ENCODE measurements around the gene TLR10.

DNA sequence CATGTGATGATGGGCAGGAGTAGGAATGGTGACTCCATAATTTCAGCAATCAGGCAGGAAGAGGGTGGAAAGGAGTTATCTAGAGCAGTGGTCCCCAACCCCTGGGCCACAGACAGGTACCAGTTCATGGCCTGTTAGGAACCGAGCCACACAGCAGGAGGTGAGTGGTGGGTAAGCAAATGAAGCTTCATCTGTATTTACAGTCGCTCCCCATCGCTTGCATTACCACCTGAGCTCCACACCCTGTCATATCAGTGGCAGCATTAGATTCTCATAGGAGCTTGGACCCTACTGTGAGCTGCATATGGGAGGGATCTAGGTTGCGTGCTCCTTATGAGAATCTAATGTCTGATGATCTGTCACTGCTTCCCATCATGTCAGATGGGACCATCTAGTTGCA lies 1.4 kb upstream of the TLR10 start:
- no peak for TF ChIP-seq POLR2AphosphoS5 (IDR thresholded peaks at IDR 0.05; ENCODE audit: low read depth, low read length)
- TF ChIP-seq, protein P1, sequence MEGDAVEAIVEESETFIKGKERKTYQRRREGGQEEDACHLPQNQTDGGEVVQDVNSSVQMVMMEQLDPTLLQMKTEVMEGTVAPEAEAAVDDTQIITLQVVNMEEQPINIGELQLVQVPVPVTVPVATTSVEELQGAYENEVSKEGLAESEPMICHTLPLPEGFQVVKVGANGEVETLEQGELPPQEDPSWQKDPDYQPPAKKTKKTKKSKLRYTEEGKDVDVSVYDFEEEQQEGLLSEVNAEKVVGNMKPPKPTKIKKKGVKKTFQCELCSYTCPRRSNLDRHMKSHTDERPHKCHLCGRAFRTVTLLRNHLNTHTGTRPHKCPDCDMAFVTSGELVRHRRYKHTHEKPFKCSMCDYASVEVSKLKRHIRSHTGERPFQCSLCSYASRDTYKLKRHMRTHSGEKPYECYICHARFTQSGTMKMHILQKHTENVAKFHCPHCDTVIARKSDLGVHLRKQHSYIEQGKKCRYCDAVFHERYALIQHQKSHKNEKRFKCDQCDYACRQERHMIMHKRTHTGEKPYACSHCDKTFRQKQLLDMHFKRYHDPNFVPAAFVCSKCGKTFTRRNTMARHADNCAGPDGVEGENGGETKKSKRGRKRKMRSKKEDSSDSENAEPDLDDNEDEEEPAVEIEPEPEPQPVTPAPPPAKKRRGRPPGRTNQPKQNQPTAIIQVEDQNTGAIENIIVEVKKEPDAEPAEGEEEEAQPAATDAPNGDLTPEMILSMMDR (IDR thresholded peaks at IDR 0.05 in 2 of 3, conservative IDR thresholded peaks at IDR 0.05 in 1 of 3; ENCODE audit: borderline replicate concordance in 1 of 3, insufficient read depth in 1 of 3, low read depth in 2 of 3, low read length in 2 of 3), result no peak
- TF ChIP-seq TCF7L2 (IDR thresholded peaks at IDR 0.05; ENCODE audit: borderline replicate concordance, extremely low read depth, insufficient read depth, insufficient read length), result no peak
- TF ChIP-seq EZH2 (IDR thresholded peaks at IDR 0.05), result no peak
- TF ChIP-seq, protein P2, sequence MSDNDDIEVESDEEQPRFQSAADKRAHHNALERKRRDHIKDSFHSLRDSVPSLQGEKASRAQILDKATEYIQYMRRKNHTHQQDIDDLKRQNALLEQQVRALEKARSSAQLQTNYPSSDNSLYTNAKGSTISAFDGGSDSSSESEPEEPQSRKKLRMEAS (IDR thresholded peaks at IDR 0.05), result no peak
- no peak for TF ChIP-seq POLR2A (IDR thresholded peaks at IDR 0.05; ENCODE audit: borderline replicate concordance, extremely low read depth, insufficient read depth, insufficient read length)
- TF ChIP-seq SRF (IDR thresholded peaks at IDR 0.05; ENCODE audit: low read depth), result no peak
- no peak for TF ChIP-seq CEBPB (IDR thresholded peaks at IDR 0.05; ENCODE audit: low read depth)
- TF ChIP-seq, protein P3, sequence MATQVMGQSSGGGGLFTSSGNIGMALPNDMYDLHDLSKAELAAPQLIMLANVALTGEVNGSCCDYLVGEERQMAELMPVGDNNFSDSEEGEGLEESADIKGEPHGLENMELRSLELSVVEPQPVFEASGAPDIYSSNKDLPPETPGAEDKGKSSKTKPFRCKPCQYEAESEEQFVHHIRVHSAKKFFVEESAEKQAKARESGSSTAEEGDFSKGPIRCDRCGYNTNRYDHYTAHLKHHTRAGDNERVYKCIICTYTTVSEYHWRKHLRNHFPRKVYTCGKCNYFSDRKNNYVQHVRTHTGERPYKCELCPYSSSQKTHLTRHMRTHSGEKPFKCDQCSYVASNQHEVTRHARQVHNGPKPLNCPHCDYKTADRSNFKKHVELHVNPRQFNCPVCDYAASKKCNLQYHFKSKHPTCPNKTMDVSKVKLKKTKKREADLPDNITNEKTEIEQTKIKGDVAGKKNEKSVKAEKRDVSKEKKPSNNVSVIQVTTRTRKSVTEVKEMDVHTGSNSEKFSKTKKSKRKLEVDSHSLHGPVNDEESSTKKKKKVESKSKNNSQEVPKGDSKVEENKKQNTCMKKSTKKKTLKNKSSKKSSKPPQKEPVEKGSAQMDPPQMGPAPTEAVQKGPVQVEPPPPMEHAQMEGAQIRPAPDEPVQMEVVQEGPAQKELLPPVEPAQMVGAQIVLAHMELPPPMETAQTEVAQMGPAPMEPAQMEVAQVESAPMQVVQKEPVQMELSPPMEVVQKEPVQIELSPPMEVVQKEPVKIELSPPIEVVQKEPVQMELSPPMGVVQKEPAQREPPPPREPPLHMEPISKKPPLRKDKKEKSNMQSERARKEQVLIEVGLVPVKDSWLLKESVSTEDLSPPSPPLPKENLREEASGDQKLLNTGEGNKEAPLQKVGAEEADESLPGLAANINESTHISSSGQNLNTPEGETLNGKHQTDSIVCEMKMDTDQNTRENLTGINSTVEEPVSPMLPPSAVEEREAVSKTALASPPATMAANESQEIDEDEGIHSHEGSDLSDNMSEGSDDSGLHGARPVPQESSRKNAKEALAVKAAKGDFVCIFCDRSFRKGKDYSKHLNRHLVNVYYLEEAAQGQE (IDR thresholded peaks at IDR 0.05; ENCODE audit: low read depth), result no peak
